COLO668 (cell line): ENCODE data around the gene SPG11.

ENCODE experiments used
- DNase-seq: peaks from one replicate; lab custom pipeline; 2025; ENCODE audit not compliant: unreplicated experiment; lab: John Stamatoyannopoulos, UW

Gene SPG11

DNA sequence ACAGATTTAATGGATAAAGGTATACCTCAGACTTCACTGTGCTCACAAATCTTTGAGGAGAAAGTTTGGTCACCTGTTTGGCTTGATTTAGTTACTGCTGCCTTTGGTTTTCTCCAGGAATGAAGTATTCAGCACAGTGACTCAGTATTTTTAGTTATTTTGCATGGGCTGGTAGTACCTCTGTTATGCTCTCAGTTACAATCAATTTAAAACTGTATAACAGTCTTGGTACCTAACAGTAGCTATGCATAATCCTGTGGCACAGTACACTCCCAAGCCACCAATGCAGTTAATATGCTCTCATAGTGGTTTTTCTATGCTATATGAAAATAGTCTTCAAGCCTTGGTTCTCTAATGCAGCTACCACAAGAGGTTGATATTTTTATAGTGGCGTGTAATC lies 138.4 kb downstream of the SPG11 start:
- DNase-seq = no peak

DNA sequence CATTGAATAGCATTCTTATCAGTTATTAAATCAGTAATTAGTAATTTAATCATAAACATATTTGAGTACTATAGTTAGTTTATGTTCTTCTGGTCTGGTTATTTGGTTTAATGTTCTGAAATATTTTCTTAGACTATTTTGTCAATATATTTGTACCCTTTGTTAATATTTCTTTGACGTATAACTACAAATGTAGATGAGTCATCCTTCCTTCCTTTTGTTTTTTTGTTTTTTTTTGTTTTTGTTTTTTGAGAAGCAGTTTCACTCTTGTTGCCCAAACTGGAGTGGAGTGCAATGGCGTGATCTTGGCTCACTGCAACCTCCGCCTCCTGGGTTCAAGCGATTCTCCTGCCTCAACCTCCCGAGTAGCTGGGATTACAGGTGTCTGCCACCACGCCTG lies 143.9 kb downstream of the SPG11 start:
- DNase-seq = no peak

DNA sequence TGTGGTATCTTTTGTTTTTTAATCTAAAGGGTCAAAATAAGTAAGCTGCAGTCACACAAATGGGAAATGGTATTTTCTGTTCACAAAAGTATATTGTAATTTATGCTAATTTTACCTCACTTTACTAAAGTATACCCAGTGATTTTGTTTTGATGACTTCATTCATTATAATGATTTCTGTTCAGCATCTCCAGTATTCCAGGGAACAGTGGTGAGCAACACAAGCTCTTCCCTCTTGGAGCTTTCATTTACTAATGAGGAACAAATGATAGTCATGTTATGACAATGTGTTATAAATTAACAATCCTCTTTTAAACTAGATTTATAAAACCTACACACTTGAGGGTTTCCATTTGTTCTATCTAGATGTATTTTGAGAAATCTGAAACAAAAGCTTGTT lies 147.0 kb downstream of the SPG11 start:
- no peak for DNase-seq
